ENCODE results near the gene CAMKMT.

Gene CAMKMT

GRCh38 chr2:44623622-44624351 is 262.0 kb downstream of the CAMKMT start:
- TF ChIP-seq, protein P1, sequence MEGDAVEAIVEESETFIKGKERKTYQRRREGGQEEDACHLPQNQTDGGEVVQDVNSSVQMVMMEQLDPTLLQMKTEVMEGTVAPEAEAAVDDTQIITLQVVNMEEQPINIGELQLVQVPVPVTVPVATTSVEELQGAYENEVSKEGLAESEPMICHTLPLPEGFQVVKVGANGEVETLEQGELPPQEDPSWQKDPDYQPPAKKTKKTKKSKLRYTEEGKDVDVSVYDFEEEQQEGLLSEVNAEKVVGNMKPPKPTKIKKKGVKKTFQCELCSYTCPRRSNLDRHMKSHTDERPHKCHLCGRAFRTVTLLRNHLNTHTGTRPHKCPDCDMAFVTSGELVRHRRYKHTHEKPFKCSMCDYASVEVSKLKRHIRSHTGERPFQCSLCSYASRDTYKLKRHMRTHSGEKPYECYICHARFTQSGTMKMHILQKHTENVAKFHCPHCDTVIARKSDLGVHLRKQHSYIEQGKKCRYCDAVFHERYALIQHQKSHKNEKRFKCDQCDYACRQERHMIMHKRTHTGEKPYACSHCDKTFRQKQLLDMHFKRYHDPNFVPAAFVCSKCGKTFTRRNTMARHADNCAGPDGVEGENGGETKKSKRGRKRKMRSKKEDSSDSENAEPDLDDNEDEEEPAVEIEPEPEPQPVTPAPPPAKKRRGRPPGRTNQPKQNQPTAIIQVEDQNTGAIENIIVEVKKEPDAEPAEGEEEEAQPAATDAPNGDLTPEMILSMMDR (conservative IDR thresholded peaks at IDR 0.05), result peak; percentile 3; the same call in 1 of the 2 replicates
- TF ChIP-seq ZFX (IDR thresholded peaks at IDR 0.05), result no peak
- H3K27ac ChIP-seq, result no peak overlapping the region

- no peak overlapping the region for H3K27ac ChIP-seq
- TF ChIP-seq ZFX (IDR thresholded peaks at IDR 0.05), result no peak
- TF ChIP-seq, protein P1 (conservative IDR thresholded peaks at IDR 0.05), result no peak
Observed at GRCh38 chr2:44628297-44628696, 266.6 kb downstream of the CAMKMT start.

GRCh38 chr2:44632931-44633689 is 271.4 kb downstream of the CAMKMT start:
- H3K27ac ChIP-seq, result no peak overlapping the region
- TF ChIP-seq ZFX (IDR thresholded peaks at IDR 0.05), result no peak
- TF ChIP-seq, protein P1 (conservative IDR thresholded peaks at IDR 0.05), result no peak

DNA sequence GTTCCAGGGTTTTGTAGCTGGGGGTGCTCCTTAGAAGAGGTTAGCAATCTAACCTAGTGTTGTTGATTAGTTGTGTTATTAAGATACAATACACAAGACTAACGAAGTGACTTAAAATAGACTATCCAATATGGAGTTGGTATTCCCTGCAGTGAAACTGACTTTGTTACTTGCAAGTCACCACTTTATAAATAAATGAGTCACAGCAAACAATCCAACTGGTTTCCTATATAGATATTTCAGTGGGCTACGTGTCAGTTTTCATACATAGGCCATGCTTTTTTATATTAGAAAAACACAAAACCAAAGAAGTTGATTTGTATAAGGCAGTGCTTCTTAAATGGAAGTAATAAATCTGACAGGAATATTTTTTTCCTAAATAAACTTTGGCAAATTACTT is 274.0 kb downstream of the CAMKMT start:
- no peak for TF ChIP-seq ZFX (IDR thresholded peaks at IDR 0.05)
- TF ChIP-seq, protein P1 (conservative IDR thresholded peaks at IDR 0.05), result no peak
- no peak overlapping the region for H3K27ac ChIP-seq

- H3K27ac ChIP-seq, result no peak overlapping the region
Observed at GRCh38 chr2:44638649-44639048, 276.9 kb downstream of the CAMKMT start.

DNA sequence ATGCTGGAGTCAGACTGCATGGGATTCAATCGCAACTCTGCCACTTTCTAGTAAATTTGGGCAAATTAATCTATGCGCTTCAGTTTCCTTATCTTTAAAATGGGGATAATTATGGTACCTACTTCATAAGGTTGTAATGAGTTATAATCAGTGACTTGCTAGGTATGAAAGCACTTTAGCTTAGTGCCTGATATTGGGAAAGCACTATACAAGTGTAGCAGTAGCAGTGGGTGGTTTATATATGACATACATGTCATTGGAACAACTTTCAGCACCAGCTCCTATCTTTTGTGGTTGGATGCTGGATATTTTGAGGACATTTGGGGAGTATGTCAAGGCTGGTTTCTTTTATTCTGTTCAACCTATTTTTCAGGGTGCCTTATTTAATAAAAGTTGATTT is 277.7 kb downstream of the CAMKMT start:
- no peak for TF ChIP-seq ZFX (IDR thresholded peaks at IDR 0.05)
- TF ChIP-seq, protein P1 (conservative IDR thresholded peaks at IDR 0.05), result no peak
- no peak overlapping the region for H3K27ac ChIP-seq

More at GRCh38 chr2:44638649-44639048, 276.9 kb downstream of the CAMKMT start:
- TF ChIP-seq, protein P1 (conservative IDR thresholded peaks at IDR 0.05), result no peak
- no peak for TF ChIP-seq ZFX (IDR thresholded peaks at IDR 0.05)
